ENCODE measurements around the gene MYRF.

The MYRF gene

GRCh38 chr11:61800331-61801281 lies 48.2 kb downstream of the MYRF start:
- H3K36me3 ChIP-seq (ENCODE audit: insufficient read depth, low read length): peaks cover 88% of the 10 kb centered on the region
- H3K27me3 ChIP-seq (ENCODE audit: insufficient read depth, low read length): no peaks in the 10 kb centered on the region
- 84% methylated on average over 3 of the region's 3 CpGs for WGBS
- H3K4me3 ChIP-seq (ENCODE audit: low read length): no peak overlapping the region
- no peak overlapping the region for H3K9ac ChIP-seq (ENCODE audit: low read depth, low read length)
- H3K4me1 ChIP-seq (ENCODE audit: insufficient read depth, low read length): no peaks in the 10 kb centered on the region
- H3K9me3 ChIP-seq (ENCODE audit: insufficient read depth, low read depth, low read length): no peaks in the 10 kb centered on the region
- H3K27ac ChIP-seq (ENCODE audit: low read depth, low read length): no peak overlapping the region

GRCh38 chr11:61802605-61803004 lies 50.2 kb downstream of the MYRF start:
- WGBS: 94% methylated on average over 6 of the region's 6 CpGs
- Histone ChIP-seq H3K27me3 (ENCODE audit: insufficient read depth, low read length) (no peaks in the 10 kb centered on the region), H3K4me3 (ENCODE audit: low read length) (no peak overlapping the region), H3K27ac (ENCODE audit: low read depth, low read length) (no peak overlapping the region), H3K9me3 (ENCODE audit: insufficient read depth, low read depth, low read length) (no peaks in the 10 kb centered on the region), H3K4me1 (ENCODE audit: insufficient read depth, low read length) (no peaks in the 10 kb centered on the region), H3K9ac (ENCODE audit: low read depth, low read length) (no peak overlapping the region), H3K36me3 (ENCODE audit: insufficient read depth, low read length) (peaks cover 86% of the 10 kb centered on the region)

GRCh38 chr11:61803889-61804647 lies 51.6 kb downstream of the MYRF start:
- H3K27ac ChIP-seq (ENCODE audit: low read depth, low read length): no peak overlapping the region
- H3K9ac ChIP-seq (ENCODE audit: low read depth, low read length): no peak overlapping the region
- no peaks in the 10 kb centered on the region for H3K27me3 ChIP-seq (ENCODE audit: insufficient read depth, low read length)
- no peak overlapping the region for H3K4me3 ChIP-seq (ENCODE audit: low read length)
- H3K4me1 ChIP-seq (ENCODE audit: insufficient read depth, low read length): no peaks in the 10 kb centered on the region
- H3K9me3 ChIP-seq (ENCODE audit: insufficient read depth, low read depth, low read length): no peaks in the 10 kb centered on the region
- WGBS: 97% methylated on average over 3 of the region's 3 CpGs
- peaks cover 94% of the 10 kb centered on the region for H3K36me3 ChIP-seq (ENCODE audit: insufficient read depth, low read length)

- no peaks in the 10 kb centered on the region for H3K9me3 ChIP-seq (ENCODE audit: insufficient read depth, low read depth, low read length)
- WGBS: 85% methylated on average over 1 of the region's 1 CpG
- no peaks in the 10 kb centered on the region for H3K27me3 ChIP-seq (ENCODE audit: insufficient read depth, low read length)
- no peak overlapping the region for H3K9ac ChIP-seq (ENCODE audit: low read depth, low read length)
- H3K36me3 ChIP-seq (ENCODE audit: insufficient read depth, low read length): peaks cover 94% of the 10 kb centered on the region
- no peak overlapping the region for H3K27ac ChIP-seq (ENCODE audit: low read depth, low read length)
- H3K4me3 ChIP-seq (ENCODE audit: low read length): no peak overlapping the region
- no peaks in the 10 kb centered on the region for H3K4me1 ChIP-seq (ENCODE audit: insufficient read depth, low read length)
Observed at GRCh38 chr11:61805146-61805545, 52.7 kb downstream of the MYRF start.

GRCh38 chr11:61806785-61807184 lies 54.3 kb downstream of the MYRF start:
- 96% methylated on average over 5 of the region's 5 CpGs for WGBS
- peaks cover 95% of the 10 kb centered on the region for H3K36me3 ChIP-seq (ENCODE audit: insufficient read depth, low read length)
- no peak overlapping the region for H3K9ac ChIP-seq (ENCODE audit: low read depth, low read length)
- no peak overlapping the region for H3K4me3 ChIP-seq (ENCODE audit: low read length)
- H3K27ac ChIP-seq (ENCODE audit: low read depth, low read length): no peak overlapping the region
- no peaks in the 10 kb centered on the region for H3K4me1 ChIP-seq (ENCODE audit: insufficient read depth, low read length)
- no peaks in the 10 kb centered on the region for H3K27me3 ChIP-seq (ENCODE audit: insufficient read depth, low read length)
- H3K9me3 ChIP-seq (ENCODE audit: insufficient read depth, low read depth, low read length): no peaks in the 10 kb centered on the region

GRCh38 chr11:61810671-61811175 lies 58.3 kb downstream of the MYRF start:
- H3K9me3 ChIP-seq (ENCODE audit: insufficient read depth, low read depth, low read length): no peaks in the 10 kb centered on the region
- H3K4me3 ChIP-seq (ENCODE audit: low read length): no peak overlapping the region
- peaks cover 78% of the 10 kb centered on the region for H3K36me3 ChIP-seq (ENCODE audit: insufficient read depth, low read length)
- H3K4me1 ChIP-seq (ENCODE audit: insufficient read depth, low read length): no peaks in the 10 kb centered on the region
- no peak overlapping the region for H3K27ac ChIP-seq (ENCODE audit: low read depth, low read length)
- no peak overlapping the region for H3K9ac ChIP-seq (ENCODE audit: low read depth, low read length)
- WGBS: 96% methylated on average over 8 of the region's 8 CpGs
- no peaks in the 10 kb centered on the region for H3K27me3 ChIP-seq (ENCODE audit: insufficient read depth, low read length)

- no peak overlapping the region for H3K9ac ChIP-seq (ENCODE audit: low read depth, low read length)
- H3K4me1 ChIP-seq (ENCODE audit: insufficient read depth, low read length): no peaks in the 10 kb centered on the region
- WGBS: 96% methylated on average over 5 of the region's 5 CpGs
- no peak overlapping the region for H3K4me3 ChIP-seq (ENCODE audit: low read length)
- H3K9me3 ChIP-seq (ENCODE audit: insufficient read depth, low read depth, low read length): no peaks in the 10 kb centered on the region
- peaks cover 69% of the 10 kb centered on the region for H3K36me3 ChIP-seq (ENCODE audit: insufficient read depth, low read length)
- no peaks in the 10 kb centered on the region for H3K27me3 ChIP-seq (ENCODE audit: insufficient read depth, low read length)
- H3K27ac ChIP-seq (ENCODE audit: low read depth, low read length): no peak overlapping the region
Observed at GRCh38 chr11:61811831-61812230, 59.4 kb downstream of the MYRF start.

GRCh38 chr11:61812736-61813411 lies 60.4 kb downstream of the MYRF start:
- Histone ChIP-seq H3K4me1 (ENCODE audit: insufficient read depth, low read length) (peaks cover 7% of the 10 kb centered on the region), H3K9ac (ENCODE audit: low read depth, low read length) (no peak overlapping the region), H3K36me3 (ENCODE audit: insufficient read depth, low read length) (peaks cover 61% of the 10 kb centered on the region), H3K9me3 (ENCODE audit: insufficient read depth, low read depth, low read length) (no peaks in the 10 kb centered on the region), H3K27me3 (ENCODE audit: insufficient read depth, low read length) (no peaks in the 10 kb centered on the region), H3K4me3 (ENCODE audit: low read length) (no peak overlapping the region), H3K27ac (ENCODE audit: low read depth, low read length) (no peak overlapping the region)
- 92% methylated on average over 4 of the region's 4 CpGs for WGBS

- Histone ChIP-seq H3K4me1 (ENCODE audit: insufficient read depth, low read length) (peaks cover 11% of the 10 kb centered on the region), H3K36me3 (ENCODE audit: insufficient read depth, low read length) (peaks cover 45% of the 10 kb centered on the region), H3K4me3 (ENCODE audit: low read length) (peak overlapping the region; percentile 51), H3K9me3 (ENCODE audit: insufficient read depth, low read depth, low read length) (no peaks in the 10 kb centered on the region), H3K27ac (ENCODE audit: low read depth, low read length) (peak overlapping the region; percentile 81), H3K27me3 (ENCODE audit: insufficient read depth, low read length) (no peaks in the 10 kb centered on the region), H3K9ac (ENCODE audit: low read depth, low read length) (peak overlapping the region; percentile 73)
- 77% methylated on average over 16 of the region's 16 CpGs for WGBS
Observed at GRCh38 chr11:61814247-61814957, 62.0 kb downstream of the MYRF start.

GRCh38 chr11:61814958-61815789 lies 62.7 kb downstream of the MYRF start:
- Histone ChIP-seq H3K9me3 (ENCODE audit: insufficient read depth, low read depth, low read length) (no peaks in the 10 kb centered on the region), H3K36me3 (ENCODE audit: insufficient read depth, low read length) (peaks cover 38% of the 10 kb centered on the region), H3K4me3 (ENCODE audit: low read length) (peak overlapping the region; percentile 86), H3K27ac (ENCODE audit: low read depth, low read length) (peak overlapping the region; percentile 94), H3K9ac (ENCODE audit: low read depth, low read length) (peak overlapping the region; percentile 94), H3K27me3 (ENCODE audit: insufficient read depth, low read length) (no peaks in the 10 kb centered on the region), H3K4me1 (ENCODE audit: insufficient read depth, low read length) (peaks cover 11% of the 10 kb centered on the region)
- WGBS: 2% methylated on average over 66 of the region's 66 CpGs
